Fibroblast of skin of right quadriceps (primary cell): ENCODE results near the gene CLCN2.

Experiments
- DNase-seq: peaks from one replicate; pipeline ENCODE4 v3.0.0-alpha.2; 2013

Gene CLCN2

DNA sequence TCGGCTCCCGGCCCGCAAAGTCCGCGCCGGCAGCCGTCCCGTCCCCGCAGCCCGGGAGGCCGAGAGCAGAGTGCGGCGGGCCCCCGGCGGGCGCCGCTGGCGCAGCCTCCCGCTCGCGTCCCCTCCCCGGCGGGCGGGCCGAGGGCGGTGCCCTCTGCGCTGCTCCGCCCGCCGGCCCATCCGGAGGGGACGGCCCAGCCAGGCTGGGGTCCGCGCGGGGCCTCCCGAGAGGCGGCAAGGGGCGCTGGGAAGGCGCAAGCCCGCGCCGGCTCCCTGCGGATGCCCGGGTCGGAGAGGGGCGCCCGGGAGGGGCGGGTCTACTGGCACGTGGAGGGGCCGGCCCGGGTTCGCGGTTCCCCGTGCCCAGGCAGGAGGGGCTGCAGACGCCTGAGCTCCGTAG, at the start of gene CLCN2, which contains the start of gene POLR2H:
TSS of gene CLCN2 (minus strand) at position 74 of the 400 bp plus-strand sequence. CDS start 126 bp downstream, outside the sequence.
TSS of gene POLR2H (plus strand) at position 179 of the 400 bp plus-strand sequence. CDS start 1,783 bp downstream, outside the sequence.
- DNase-seq = peak; percentile 57

DNA sequence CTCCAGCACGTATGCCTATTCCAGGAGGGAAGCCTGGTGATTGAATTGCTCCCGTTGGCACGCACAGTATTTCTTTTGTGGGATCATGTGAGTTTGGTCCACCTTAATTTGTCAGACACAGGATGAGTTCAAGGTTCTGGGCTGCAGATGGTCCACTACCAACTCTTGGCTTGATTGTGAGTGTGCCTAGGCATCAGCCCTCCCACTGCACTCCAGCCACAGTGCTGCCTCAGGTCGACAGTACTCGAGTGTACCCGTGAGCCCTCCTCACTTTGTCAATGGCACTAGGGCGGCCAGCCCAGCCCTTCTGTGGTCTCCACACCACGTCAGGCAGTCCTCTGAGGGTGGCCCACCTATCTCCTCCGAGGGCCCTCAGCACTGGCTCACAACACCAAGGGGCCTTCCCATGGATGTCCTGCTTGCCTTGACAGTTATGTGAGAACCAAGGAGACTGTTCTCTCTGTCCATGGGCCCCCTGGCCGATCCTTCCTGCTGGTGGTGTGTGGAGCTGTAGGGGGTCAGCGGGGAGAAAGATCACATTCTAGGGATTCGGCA, 48.6 kb upstream of the CLCN2 start:
- DNase-seq = no peak

DNA sequence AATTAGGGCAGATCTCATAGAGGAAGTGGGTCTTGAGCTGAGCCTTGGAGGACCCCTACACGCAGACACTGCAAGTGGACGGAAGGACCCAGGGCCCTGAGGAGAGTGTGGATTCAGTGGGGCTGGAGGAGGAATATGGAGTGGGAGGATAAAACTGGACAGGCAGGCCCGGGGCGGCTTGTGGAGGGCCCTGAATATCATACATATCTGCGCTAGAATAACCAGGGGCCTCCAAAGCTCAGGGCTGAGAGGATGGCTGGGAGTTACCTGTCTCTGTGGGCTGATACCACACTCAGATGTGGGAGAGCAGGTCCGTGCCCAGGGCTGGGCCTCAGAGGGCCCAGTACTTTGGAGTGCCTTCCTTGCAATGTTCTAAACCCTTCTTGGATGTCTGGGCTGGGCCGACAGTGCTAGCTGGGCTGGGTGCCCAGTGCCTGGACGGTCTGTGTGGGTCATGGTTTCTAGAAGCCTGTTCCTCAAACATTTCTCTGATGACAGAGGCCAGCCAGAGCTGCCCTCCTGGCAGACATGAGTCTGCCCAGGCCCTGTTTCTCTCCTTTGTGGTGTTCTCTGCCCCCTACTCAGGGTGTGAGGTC, 48.0 kb upstream of the CLCN2 start:
- DNase-seq = no peak

DNA sequence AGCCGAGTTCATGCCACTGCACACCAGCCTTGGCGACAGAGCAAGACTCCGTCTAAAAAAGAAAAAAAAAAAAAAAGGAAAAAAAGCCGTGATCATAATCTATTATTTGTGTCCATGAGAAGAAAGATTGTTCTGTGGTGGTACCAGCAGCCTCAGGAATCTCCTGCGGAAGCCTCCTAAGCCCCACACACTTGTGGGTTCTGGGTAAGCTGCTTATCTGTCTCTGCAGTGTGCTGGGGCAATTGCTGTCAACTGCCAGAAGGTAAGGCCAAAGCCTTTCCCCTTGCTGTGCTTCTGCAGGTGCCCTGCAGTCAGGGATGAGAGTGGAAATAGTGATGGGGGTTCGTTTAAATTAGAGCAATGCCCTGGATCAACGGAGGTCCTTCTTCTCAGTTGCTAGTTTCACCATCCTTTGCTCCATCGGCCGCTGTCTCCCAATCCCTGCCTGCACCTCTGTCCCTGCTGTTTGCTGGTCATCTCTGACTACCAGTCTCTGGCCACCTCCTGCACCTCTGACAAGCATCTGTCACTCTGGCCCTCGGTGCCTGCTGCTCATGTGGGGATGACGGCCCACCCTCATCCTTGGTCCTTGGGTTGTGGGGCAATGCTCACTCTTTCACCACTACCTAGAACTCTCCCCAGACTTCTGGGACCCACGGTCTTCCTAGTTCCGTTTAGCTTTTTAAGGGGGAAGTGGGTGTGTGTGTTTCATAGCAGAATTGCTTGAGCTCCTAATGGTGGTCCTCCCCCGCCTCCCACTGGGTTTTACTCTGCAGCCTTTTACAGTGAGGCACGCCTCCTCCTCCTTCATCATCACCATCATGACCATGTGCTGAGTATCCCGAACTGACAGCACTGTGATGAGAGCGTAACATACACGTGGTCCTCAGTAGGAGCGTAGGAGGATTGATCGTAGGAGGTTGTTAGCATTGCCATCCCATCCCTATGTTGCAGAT, 43.9 kb upstream of the CLCN2 start:
- no peak for DNase-seq

DNA sequence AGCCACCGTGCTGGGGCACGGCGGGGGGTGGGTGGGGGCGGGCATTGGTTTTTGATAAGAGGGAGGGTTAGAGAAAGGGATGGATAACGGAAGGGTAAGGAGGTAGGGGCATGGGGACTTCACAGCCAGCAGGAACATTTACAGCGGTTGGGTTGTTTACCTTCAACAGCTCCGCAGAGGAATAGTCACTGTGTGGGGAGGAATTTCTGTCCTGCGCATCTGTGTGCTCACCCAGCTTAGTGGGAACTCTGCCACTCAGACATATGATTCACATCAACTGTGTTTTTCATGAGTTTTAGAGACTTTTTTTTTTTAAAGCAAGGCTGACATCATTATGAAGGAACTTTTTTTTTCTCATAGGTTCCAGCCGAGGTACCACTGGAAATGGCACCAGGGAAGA, 38.0 kb upstream of the CLCN2 start:
- peak; percentile 91 for DNase-seq

DNA sequence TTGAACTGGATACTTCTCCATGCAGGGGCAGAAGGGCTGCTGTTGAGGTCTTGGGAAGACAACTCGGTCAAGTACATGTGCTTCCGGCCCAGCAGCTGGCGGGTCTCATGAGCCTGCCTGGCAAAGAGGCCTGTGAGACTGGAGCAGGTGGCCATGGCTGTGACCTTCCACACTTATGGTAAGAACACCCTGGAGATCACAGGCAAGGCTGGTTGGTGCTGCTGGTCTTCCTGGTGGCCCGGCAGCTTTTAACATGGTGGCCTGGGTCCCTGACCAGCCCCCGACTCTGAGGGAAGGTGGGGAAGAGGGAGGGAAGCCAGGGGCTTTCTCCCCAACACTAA, 33.9 kb upstream of the CLCN2 start:
- no peak for DNase-seq

DNA sequence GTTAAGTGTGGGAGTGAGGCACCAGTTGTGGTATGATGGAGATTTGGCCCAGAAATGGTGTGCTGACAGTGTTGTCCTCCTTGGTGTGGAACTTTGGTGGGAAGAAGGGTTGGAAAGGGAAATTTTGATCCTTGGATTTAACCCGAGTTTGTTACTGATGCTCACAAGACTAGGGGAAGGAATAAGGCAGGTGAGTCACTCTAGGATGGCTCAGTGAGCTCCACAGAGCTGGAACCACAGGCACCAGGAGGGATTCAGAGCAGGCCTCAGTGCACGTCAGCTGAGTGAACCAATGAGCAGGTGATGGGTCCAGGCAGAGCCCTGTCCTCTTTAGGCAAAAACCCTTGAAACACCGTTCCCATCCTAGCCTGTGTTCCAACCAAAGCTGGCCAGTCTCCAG, 29.9 kb upstream of the CLCN2 start:
- no peak for DNase-seq

DNA sequence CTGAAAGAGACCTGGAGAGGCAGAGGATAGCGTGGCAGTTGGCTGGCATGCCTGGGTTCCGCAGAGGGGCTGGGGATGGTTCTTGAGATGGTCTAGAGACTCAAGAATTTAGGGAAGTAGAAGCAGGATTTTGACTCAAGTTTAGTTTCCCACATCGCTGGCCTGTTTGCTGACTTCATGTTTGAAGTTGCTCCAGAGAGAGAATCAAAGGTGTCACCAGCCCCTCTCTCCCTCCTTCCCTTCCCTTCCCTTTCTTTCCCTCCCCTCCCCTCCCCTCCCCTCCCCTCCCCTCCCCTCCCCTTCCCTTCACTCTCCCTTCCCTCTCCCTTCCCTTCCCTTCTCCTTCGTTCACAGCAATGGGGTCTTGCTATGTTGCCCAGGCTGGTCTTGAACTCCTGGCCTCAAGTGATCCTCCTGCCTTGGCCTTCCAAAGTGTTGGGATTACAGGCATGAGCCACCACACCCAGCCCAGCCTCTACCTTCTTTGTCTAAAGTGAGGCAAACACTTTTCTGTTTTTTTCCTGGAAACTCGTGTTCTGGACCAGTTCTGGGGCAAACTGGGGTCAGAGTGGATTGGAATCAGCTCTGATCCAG, 28.6 kb upstream of the CLCN2 start:
- no peak for DNase-seq

DNA sequence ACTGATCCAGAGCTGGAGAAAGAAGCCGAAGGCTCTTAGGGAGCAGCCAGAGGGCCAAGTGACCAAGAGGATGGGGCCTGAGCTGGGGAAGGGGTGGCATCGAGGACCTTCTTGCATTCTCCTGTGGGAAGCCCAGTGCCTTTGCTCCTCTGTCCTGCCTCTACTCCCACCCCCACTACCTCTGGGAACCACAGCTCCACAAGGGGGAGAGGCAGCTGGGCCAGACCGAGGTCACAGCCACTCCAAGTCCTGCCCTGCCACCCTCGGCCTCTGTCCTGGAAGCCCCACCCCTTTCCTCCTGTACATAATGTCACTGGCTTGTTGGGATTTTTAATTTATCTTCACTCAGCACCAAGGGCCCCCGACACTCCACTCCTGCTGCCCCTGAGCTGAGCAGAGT, 28.0 kb upstream of the CLCN2 start:
- no peak for DNase-seq

DNA sequence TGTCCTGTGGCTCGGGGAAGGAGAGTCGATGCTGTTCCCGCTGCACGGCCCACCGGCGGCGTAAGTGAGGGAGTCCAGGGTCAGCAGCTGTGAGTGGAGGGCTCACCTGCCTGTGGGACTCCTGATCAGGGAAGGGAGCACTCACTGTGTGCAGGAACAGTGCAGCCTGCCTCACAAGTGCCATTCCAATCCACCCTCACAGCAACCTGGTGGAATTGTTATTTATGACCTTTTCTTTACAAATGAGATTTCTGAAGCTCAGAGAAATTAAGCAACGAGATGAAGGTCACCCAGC, 27.5 kb upstream of the CLCN2 start:
- DNase-seq = no peak

DNA sequence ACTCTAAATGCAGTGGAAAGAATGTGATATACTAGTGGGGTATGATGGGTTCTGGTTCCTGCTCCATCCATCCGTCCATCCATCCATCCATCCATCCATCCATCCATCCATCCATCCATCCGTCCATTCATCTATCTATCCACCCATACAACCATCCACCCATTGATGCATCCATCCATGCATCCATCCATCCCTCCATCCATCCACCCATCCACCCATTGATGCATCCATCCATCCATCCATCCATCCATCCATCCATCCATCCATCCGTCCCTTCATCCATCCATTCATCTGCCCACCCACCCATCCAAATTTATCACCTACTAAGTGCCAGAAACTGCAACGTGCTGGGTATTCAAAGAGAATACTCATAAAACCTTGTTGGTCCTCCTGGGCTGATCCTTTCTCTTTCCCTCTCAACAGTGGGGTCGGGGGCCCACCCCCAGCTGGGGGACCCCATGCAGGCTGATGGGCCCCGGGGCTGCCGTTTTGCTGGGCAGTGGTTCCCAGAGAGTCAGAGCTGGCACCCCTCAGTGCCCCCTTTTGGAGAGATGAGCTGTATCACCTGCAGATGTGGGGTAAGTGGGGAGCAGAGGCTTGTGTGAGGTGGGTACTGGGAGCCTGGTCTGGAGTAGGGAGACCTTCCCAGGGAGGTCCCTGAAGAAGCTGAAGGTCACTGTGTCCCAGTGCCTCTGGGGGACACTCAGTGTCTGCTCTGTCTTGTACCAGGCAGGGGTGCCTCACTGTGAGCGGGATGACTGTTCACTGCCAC, 26.9 kb upstream of the CLCN2 start:
- no peak for DNase-seq

DNA sequence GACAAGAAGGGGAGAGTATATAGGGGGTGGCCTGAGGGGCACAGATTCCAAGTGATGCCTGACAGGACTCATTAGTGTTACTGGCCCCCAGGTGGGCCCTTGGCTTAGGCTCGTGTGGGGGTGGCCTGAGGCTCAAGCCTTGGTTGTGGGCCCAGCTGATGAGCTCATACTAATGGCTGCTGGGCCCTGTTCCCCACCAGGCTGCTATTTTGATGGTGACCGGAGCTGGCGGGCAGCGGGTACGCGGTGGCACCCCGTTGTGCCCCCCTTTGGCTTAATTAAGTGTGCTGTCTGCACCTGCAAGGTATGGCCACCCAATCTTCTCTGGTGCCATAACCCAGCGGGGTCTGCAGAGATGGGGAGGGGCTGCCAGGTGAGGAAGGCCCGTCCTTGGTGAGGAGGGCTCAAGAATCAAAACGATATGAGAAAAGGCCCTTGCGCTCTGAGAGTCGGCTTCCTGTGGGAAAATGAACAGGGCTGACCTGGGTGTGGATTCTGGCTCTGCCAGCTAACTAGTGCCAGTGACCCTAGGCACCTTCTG, 25.8 kb upstream of the CLCN2 start:
- no peak for DNase-seq

DNA sequence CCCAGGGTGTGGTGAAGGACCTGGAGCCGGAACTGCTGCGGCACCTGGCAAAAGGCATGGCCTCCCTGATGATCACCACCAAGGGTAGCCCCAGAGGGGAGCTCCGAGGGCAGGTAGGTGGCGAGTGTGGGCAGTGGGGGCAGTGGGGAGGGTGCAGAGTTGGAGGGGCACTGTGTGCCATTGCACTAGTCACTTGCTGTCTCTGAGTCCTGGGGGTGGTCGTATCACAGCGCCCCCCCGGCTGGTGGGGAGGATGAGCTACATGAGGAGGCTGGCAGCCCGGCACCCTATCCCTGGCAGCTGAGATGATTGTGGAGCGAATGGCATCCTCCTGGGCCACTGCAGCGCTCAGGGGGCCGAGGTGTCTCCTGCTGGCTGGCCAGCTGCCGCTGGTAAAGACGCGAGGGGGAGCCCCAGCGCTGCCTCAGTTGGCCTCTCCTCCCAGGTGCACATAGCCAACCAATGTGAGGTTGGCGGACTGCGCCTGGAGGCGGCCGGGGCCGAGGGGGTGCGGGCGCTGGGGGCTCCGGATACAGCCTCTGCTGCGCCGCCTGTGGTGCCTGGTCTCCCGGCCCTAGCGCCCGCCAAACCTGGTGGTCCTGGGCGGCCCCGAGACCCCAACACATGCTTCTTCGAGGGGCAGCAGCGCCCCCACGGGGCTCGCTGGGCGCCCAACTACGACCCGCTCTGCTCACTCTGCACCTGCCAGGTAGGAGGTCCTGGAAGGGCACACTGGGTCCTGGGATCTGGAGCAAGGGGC, 24.8 kb upstream of the CLCN2 start:
- no peak for DNase-seq

DNA sequence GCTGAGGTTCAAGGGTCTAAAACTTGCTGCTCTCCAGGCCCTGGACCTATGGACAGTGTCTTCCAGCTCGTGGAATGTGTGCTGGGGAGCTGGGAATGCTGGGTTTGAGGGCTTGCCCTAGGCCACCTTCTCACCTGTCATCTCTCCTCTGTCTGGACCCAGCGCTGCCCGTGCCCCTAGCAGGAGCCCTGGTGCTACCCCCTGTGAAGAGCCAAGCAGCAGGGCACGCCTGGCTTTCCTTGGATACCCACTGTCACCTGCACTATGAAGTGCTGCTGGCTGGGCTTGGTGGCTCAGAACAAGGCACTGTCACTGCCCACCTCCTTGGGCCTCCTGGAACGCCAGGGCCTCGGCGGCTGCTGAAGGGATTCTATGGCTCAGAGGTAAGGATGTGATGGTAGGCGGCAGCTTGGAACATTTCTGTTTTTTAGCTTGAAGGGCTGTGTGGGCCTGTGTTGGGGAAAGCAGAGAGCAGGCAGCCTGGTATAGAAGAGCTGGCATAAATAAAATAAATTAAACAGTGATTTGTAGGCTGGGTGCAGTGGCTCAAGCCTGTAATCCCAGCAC, 23.5 kb upstream of the CLCN2 start:
- no peak for DNase-seq

DNA sequence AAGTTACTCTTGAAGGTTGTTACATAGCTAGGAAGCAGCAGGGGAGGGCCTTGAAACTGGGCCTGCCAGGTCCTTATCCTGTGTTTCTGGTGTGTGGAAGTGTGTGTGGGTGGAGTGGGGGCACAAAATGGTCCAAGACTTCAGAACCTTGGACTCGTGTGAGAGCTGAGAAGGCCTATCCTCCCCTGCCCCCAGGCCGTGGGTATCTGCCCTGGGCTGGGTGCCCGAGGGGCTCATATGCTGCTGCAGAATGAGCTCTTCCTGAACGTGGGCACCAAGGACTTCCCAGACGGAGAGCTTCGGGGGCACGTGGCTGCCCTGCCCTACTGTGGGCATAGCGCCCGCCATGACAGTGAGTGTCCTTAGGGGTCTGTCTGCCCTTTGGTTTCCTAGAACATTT, 22.9 kb upstream of the CLCN2 start:
- DNase-seq = no peak

DNA sequence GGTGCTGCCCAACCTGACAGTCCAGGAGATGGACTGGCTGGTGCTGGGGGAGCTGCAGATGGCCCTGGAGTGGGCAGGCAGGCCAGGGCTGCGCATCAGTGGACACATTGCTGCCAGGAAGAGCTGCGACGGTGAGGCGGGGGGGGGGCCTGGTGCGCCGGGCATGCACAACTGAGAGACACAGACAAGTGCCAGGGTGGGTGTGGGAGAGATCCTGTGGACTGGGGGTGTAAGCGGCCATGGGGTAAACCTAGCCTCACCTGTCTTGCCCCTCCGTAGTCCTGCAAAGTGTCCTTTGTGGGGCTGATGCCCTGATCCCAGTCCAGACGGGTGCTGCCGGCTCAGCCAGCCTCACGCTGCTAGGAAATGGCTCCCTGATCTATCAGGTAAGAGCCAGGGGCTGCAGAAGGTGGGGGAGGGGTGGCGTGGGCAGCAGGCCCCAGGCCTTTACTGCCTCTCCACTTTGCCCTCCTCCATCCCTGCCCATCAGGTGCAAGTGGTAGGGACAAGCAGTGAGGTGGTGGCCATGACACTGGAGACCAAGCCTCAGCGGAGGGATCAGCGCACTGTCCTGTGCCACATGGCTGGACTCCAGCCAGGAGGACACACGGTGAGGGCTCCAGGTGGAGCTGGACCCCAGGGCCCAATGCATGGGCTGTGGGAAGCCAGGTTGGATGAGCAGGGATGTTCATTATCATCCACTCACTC, 21.8 kb upstream of the CLCN2 start:
- no peak for DNase-seq

DNA sequence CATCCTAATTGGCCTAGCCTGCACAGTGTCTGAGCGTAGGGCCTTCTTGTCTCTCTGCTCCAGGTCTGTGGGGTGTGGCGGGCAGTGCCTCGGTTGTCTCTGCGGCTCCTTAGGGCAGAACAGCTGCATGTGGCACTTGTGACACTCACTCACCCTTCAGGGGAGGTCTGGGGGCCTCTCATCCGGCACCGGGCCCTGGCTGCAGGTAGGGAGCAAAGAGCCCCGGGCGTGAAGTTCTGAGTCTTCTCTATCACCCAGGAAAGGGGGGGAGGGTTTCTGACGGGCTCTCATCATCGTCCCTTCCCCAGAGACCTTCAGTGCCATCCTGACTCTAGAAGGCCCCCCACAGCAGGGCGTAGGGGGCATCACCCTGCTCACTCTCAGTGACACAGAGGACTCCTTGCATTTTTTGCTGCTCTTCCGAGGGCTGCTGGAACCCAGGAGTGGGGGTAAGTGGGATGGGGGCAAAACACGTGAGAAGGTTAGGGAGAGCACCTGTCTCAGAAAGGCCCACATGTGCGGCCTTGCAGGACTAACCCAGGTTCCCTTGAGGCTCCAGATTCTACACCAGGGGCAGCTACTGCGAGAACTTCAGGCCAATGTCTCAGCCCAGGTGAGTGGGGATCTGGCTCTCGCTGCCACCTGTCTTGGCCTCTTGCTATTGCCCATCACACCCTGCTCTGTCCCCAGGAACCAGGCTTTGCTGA, 21.1 kb upstream of the CLCN2 start:
- no peak for DNase-seq

DNA sequence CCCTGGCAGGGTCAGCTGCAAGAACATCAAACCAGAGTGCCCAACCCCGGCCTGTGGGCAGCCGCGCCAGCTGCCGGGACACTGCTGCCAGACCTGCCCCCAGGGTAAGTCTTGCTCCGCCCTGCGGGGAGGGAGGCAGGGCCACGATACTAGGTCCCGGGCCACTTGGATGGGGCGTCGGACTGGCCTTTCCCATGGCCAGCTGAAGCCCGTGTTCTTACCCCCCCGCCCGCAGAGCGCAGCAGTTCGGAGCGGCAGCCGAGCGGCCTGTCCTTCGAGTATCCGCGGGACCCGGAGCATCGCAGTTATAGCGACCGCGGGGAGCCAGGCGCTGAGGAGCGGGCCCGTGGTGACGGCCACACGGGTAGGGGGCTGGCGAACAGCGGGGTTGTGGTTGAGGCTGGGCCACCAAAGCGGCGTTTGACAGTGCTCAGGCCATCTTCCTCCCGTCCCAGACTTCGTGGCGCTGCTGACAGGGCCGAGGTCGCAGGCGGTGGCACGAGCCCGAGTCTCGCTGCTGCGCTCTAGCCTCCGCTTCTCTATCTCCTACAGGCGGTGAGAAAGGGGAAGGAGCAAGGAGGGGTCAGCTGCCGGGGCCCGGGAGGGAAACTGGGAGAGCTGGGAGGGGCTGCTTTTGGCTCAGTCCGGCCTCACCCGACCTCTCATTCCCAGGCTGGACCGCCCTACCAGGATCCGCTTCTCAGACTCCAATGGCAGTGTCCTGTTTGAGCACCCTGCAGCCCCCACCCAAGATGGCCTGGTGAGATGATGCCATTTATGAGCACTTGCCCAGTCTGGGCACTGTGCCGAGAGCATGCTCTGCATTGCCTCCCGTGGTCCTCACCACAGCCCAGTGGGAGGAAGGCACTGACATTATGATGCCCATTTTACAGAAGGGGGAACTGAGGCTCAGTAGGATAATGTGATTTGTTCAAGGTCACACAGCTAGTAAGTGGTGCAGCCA, 20.1 kb upstream of the CLCN2 start:
- no peak for DNase-seq

DNA sequence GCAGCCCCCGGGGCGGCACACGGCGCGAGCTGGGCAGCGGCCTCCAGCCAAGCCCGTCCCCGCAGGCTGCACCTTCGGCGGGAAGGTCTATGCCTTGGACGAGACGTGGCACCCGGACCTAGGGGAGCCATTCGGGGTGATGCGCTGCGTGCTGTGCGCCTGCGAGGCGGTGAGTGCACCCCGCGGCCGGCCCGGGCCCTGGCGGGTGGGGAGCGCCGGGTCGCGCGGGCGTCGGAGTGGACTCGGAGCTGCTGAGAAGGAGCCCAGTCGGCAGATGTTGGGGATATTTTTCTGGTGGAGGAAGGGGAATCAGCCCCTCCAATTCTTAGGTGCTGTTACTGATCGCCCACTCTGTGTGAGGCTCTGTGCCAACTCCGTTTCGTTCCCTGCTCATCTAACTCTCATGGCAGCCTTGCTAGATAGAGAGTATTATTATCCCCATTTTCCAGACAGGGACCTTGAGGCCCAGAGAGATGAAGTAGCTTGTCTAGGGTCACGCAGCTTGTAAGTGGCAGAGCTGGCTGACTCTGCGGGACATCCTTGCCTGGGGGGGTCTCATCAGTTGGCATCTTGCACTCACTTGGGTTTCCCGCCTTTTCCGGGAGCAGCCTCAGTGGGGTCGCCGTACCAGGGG, 19.3 kb upstream of the CLCN2 start:
- DNase-seq = no peak
